NCI-H1417 treated with DMSO at 0.1 percent for 48 hours (cell line): ENCODE data around the gene THOC6.
"Not testable (repeated sequence)": the region's sequence is repeated elsewhere in the genome, so short reads cannot be mapped to it uniquely, and the experiment has no call there.

Experiments used
- DNase-seq: peaks from one replicate; lab custom pipeline; 2025; lab: John Stamatoyannopoulos, UW

Gene THOC6

DNA sequence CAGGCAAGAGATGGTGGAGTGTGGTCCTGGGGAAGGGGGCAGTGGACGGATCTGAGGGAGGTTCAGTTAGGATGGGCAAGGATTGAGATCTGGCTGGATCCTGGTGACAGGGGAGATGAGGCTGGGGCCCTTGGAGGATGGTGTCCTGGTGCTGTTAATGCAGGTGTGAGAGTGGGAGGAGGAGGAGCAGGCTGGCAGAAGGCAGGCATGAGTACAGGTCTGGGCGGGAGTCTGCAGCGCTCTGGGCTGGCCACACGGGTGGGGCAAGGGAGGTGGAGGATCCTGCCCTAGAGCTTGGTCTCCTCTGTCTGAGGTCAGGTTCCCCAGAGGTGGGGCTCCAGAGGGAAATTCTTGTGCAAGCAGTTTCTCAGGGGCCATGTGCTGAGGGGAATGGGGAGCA, 48.3 kb downstream of the THOC6 start:
- not testable (repeated sequence) for DNase-seq

GRCh38 chr16:3072576-3073263, 48.9 kb downstream of the THOC6 start:
- not testable (repeated sequence) for DNase-seq

GRCh38 chr16:3073448-3073847, 49.6 kb downstream of the THOC6 start:
- DNase-seq: no peak

DNA sequence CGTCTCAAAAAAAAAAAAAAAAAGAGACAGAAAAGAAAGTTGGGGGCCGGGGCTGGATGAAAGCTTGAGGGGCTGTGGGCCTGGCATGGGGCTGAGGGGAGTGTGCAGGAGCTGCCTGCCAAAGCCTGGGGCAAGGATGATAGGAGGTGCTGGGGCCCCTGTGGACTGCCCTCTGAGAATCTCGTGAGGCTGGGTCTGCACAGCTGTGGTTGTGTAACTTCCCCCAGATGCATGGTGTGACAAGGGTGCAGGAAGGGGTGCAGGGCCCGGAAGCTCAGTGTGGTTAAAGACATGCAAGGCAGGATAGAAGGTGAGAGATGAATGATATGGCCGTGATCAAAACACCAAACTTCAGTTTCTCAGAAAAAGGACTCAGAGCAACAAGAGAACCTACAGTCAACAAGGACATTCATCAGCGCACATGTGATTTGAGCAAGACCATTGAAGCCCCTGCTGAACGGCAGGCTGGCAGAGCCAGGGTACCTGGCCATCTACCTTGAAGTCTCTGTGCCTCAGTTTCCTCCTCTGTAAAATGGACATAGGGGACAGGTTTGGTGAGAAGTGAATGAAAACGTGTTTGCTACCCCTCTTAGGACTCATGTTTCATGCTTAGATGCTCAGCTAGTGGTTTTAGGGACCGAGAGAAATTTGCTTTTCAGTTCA, 51.2 kb downstream of the THOC6 start:
- DNase-seq: no peak

DNA sequence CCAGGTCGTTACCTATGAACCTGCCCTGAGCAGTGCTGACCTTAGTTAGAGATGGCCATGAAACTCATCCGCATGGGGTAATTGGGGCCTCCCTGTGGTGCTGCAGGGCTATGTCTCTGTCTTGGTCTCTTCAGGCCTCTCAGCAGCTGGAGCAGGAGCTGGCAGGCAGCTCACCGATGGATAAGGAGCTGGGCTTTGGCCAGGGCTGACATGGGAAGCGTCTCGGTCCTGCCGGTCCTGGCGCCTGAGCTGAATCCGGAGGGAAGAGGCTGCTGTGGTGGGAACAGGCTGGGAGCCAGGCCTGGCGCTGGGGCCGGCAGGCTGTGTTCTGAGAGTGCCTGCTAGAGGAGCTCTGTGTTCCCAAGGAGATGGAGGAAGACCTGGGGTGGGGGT, 51.7 kb downstream of the THOC6 start:
- no peak for DNase-seq

GRCh38 chr16:3075946-3076345, 52.1 kb downstream of the THOC6 start:
- DNase-seq: not testable (repeated sequence)

- no peak for DNase-seq
Observed at GRCh38 chr16:3076577-3076976, 52.7 kb downstream of the THOC6 start.
